A172 (cell line): ENCODE measurements around the gene ACTR1A. TPM values are rescaled to one million over a fixed set of nuclear protein-coding genes. Genes with fewer than 3 reads are reported as not detected.
"Not testable (repeated sequence)": the region's sequence is repeated elsewhere in the genome, so short reads cannot be mapped to it uniquely, and the experiment has no call there.

Source experiments
- DNase-seq: peaks from one replicate; pipeline ENCODE4 v3.0.0-alpha.2; 2015; ENCODE audit warnings: low spot score
- total RNA-seq: library from RNA; depleted of rRNA; stranded (reverse); fragments of >200 nt; shearing (Covaris generic); gene quantifications from 2 replicates; pipeline ENCODE4 v1.2.3, GENCODE V29; 2014; rRNA removed

Gene ACTR1A
- total RNA-seq = 163 and 193 TPM in 2 replicates

GRCh38 chr10:102502337-102503151 lies at the start of gene ACTR1A:
ACTR1A (minus strand) TSS chr10:102502712; CDS start chr10:102502647, 65 bp downstream.
- DNase-seq = peak; percentile 99

- DNase-seq = no peak
These were observed 48.2 kb upstream of the ACTR1A start for GRCh38 chr10:102550636-102551210.

GRCh38 chr10:102549549-102549948 lies 47.0 kb upstream of the ACTR1A start:
- DNase-seq = no peak

- no peak for DNase-seq
These were observed 44.3 kb upstream of the ACTR1A start for GRCh38 chr10:102546606-102547320.

- no peak for DNase-seq
These were observed 43.5 kb upstream of the ACTR1A start for GRCh38 chr10:102545997-102546396.

- DNase-seq = no peak
These were observed 42.9 kb upstream of the ACTR1A start for GRCh38 chr10:102545265-102545871.

- peak; percentile 14 for DNase-seq
These were observed 40.4 kb upstream of the ACTR1A start for GRCh38 chr10:102542800-102543418.

- no peak for DNase-seq
These were observed 37.5 kb upstream of the ACTR1A start for GRCh38 chr10:102540023-102540422.

GRCh38 chr10:102538811-102539210 lies 36.3 kb upstream of the ACTR1A start:
- DNase-seq = no peak

- no peak for DNase-seq
These were observed 35.4 kb upstream of the ACTR1A start for GRCh38 chr10:102537948-102538347.

- no peak for DNase-seq
These were observed 34.9 kb upstream of the ACTR1A start for GRCh38 chr10:102537367-102537766.

- no peak for DNase-seq
These were observed 33.1 kb upstream of the ACTR1A start for GRCh38 chr10:102535481-102536147.

GRCh38 chr10:102534966-102535365 lies 32.5 kb upstream of the ACTR1A start:
- not testable (repeated sequence) for DNase-seq

GRCh38 chr10:102534333-102534732 lies 31.8 kb upstream of the ACTR1A start:
- DNase-seq = no peak

- no peak for DNase-seq
These were observed 25.0 kb upstream of the ACTR1A start for GRCh38 chr10:102527546-102527945.

GRCh38 chr10:102524746-102525145 lies 22.2 kb upstream of the ACTR1A start:
- no peak for DNase-seq

GRCh38 chr10:102523250-102524029 lies 20.9 kb upstream of the ACTR1A start:
- no peak for DNase-seq

- no peak for DNase-seq
These were observed 20.4 kb upstream of the ACTR1A start for GRCh38 chr10:102522874-102523249.

- DNase-seq = no peak
These were observed 16.8 kb upstream of the ACTR1A start for GRCh38 chr10:102519246-102519825.

- no peak for DNase-seq
These were observed 15.0 kb upstream of the ACTR1A start for GRCh38 chr10:102517553-102517952.
